GM21390 (cell line): ENCODE results near the gene ANXA2.
"Not testable (repeated sequence)": the region's sequence is repeated elsewhere in the genome, so short reads cannot be mapped to it uniquely, and the experiment has no call there.

Source experiments
- ATAC-seq: cut with Tn5 transposase; IDR thresholded peaks from one replicate; pipeline ENCODE4 v1.9.1; 2021; ENCODE audit not compliant: unreplicated experiment

Gene ANXA2

DNA sequence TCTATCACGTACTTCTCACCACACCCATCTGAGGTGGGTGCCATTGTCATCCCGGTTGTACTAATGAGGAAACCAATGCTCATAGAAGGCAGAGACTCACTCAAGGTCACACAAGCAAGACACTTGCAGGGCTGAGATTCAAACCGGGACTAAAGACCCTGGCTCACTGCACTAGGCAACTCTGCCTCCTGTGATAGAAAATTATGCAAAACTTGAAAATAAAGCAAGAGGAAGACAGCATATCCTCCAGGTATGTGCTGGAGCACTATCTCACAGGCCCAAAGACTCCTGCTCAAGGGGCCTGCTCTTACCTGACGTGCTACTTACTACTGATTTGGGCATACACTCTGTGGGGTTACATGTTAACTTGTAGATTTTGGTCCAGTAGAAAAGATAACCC is 25.6 kb downstream of the ANXA2 start:
- no peak for ATAC-seq

DNA sequence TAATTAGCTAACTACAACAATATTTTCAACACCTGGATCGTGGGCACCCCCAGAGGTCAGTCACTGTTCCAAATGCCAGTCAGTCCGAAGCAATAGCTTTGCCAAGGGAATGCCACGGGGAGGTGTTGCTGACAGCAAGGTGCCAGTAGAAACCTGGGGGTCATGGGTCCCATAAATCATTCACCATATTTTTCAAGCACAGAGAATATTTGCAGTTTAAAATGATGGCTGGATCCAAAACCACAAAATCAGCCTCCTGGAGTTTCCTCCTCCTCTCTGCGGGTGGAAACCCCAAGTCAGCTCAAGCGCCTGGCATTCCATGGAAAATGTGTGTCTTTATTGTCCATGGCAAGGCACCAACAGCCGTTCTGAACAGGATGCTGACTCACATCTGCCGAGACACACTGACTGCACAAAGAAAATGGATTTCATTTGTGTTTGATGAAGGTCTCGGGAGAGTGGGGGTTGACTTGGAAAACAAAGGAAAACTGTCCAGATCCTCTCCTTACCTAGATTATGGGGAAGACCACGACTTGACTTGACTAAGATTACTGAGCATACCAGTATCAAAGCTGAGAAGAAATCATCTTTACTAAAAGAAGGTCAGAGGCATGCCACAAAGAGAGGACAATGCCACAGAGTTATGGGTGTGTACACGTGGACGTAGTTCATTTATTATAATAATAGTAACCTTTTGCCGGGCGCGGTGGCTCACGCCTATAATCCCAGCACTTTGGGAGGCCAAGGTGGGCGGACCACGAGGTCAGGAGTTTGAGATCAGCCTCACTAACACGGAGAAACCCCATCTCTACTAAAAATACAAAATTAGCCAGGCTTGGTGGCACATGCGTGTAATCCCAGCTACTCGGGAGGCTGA is 26.4 kb downstream of the ANXA2 start:
- no peak for ATAC-seq

DNA sequence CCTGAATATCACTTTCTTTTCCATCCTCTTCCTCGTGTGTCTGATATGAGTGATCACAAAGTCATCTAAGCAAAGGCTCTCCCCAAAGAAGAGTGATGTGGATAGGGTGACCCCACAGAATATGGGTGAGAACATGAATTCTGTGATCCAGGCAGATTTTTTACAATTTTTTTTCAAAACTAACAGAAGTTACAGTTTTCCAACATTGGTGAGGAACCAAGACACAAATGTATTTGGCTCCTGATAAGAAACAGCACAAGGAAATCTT is 27.0 kb downstream of the ANXA2 start:
- ATAC-seq: no peak

DNA sequence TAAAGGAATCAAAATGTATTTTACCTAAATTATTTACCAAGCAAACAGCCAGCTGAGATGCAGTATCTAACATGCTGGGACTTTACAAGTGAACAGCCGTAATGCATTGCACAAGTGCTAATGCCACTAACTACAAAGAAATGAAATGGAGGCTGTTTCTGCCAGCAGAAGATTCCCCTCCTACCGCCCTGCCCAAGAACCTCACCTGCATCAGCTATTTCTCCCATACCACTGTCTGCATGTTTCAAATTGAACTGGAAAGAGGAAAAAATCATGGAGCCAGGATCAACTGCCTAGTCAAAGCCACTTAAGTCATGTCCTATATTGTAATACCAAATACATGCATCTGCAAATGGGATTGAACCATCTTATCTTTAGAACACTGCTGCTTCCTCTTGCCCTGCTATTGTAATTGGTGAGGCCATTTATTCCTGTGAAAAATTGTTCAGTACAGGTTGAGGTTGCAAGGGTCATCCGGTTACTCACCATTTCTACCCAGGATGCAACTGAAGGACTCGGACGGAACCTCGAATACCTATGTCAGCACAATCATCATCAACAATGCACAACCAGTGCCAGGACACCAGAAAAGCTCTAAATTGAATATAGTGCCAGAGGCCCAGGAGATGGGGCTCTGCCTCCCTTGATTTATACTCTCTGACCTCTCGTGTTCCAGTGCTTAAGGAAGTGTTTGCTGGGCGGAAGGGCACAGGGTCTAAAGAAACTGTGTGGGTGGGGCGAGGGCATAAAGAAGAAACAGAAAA is 27.5 kb downstream of the ANXA2 start:
- no peak for ATAC-seq

DNA sequence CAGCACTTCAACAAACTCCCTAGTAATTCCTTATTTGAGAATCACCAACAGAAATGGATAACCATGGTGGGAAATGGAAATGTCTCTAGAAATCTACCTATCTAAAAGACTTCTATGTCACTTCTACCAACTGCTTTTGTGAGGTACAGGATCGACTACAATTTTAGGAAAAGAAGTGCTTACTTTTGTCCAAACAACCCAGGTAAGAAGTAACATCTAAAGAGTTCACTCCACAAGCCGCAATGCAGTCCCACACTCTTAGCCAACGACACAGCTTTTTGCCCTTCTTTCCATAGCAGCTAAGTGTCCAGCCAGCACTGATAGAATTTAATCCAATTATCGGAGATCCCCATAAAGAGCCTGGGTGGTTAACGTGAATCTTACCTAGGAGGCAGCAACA is 28.1 kb downstream of the ANXA2 start:
- ATAC-seq: no peak

DNA sequence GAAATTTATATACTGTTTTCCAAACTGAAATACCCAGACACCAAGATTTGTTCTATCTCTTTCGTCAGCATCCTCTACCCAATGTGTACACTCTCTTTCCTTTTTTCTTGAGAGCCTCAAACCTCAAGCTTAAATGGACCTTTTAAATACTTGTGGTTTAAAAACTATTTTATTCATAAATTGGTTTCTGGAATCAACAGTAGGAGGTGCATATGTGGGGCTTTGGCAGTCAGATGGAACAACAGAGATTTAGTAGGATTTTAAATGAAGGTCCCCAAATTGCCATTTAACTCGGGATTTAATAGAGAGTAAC is 33.2 kb downstream of the ANXA2 start:
- ATAC-seq: no peak

DNA sequence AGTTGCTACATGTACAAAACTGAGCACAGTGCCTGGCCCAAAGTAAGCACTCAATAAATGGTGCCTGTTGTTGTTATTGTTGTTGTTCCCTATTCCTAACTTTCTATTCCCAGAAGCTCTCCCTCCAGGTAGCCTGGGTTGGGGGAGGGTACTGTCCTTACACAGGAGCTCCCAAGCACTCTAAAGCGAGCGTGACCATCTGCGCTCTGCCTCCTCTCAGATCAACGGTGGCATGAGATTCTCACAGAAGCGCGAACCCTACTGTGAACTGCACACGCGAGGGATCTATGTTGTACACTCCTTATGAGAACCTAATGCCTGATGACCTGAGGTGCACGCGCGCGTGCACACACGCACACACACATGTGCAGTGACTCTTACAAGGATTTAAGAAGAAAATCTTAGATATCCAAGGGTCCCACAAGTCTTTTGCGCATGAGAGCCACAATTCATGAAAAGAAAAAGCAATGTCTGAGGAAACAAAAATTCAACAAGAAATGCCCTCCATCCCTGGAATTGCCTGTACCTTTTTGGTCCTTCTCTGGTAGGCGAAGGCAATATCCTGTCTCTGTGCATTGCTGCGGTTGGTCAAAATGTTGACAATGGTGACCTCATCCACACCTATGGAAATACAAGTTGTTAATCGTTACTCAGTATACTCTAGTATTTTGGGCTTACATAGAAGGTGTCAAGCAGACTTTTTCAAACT is 33.7 kb downstream of the ANXA2 start:
- ATAC-seq: no peak

DNA sequence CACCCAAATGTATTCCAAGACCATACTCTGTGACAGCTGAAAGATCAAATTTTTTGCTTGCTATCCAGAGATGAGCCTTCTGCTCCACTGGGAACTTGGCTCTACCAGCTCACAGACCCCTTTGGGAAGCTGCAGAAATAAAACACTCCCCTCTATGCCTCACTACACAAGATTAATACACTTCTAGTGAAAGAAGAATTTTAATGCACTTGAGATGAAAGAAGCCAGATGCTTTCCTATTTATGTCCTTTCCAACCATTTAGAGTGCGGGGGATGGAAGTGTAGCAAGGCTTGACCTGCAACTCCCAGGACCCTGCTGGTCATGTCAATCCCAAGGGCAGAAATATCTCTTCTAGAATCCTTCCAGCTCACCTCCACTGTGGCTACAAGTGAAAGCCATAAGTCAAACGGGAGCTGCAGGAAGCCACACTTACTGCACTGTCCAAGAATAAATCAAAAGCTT is 34.7 kb downstream of the ANXA2 start:
- ATAC-seq: no peak

DNA sequence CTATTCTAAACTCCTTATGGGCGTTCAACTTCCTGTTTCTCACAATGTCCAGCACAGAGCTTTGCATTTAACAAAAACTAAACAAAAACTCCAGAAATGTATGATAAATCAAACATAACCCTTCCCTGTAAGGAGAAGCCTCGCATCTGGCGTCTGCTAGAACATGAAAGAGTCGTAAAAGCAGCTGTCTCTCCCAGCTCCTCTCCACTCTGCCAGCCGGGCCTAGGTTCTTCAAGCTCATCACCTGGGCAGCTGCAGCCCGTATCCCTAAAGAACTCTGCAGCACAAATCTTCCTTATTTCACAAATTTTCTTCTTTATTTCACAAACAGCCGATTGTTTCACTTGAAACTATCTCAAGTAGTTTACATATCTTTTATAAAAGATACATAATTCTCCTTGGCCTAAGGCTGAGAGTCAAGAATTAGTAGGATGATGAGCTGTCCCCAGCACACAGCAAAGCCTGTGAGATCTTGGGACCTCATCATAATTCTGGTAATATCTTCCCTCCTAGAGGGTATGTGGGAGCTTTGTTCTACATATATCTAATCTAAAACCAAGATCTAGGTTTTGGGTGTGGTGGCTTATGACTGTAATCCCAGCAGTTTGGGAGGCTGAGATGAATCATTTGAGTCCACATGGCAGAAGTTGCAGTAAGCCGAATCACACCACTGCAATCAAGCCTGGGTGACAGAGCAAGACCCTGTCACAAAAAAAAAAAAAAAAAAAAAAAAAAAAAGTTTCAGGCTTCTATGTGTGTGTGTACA is 35.3 kb downstream of the ANXA2 start:
- no peak for ATAC-seq

DNA sequence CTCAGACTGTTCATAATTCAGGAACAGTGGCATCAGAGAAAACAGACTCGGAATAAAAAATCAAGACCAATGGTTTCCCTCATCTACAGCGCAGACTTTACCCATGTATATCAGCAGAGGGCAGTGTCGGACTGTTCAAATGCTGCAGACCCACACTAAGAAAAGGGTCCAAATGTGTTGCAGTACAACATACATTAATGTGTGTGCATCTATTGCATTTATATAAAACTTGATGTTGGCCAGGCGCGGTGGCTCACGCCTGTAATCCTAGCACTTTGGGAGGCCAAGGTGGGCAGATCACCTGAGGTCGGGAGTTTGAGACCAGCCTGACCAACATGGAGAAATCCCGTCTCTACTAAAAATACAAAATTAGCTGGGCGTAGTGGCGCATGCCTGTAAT is 38.0 kb downstream of the ANXA2 start:
- ATAC-seq: not testable (repeated sequence)

DNA sequence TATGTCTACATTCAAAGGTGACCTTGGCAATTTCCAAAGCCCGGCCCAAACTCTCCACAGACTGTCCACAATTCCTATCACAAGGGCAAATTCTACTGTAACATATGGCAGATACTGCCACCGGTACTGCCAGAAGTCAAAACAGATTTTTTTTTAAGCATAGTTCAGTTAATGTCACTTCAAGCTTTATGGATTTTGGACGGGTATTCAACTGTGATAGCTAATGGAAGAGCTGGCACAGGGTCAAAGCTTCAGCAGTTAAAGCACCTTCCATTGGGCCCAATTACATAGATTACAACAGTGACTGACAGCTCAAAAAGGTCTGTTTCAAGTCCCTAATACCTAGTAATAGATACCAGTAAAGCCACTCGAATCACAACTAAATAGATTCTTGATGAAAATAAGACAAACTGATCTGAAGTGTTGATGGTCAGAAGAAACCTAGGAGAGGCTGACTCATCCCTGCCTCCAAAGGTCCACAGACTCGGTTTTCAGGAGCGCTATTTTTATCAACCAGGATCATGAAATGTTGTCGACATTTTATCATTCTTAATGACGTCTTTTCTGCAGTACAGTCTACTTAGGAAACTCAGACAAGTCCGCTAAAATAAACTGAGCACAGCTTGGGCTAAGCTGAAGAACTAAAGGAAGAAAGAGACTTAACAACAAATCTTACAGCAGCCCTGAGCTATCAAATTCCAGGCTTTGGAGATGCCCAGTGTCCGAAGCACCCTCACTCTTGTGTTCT is 38.7 kb downstream of the ANXA2 start:
- ATAC-seq: no peak

DNA sequence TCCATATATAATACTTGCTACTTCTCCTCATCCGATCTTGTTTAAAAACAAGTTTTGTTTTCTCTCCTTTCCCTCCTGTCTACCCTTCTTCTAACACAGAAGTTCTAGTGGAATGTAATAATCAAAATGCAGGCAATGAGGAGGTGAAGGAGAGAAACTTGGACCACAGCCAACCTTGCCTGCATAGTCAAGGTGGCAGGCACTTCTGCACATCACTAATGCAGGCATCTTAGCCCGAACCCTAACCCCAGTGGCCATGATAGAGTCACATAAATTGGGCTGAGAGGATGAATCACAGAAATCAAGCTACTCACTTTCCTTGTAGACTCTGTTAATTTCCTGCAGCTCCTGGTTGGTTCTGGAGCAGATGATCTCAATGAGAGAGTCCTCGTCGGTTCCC is 41.0 kb downstream of the ANXA2 start:
- no peak for ATAC-seq

DNA sequence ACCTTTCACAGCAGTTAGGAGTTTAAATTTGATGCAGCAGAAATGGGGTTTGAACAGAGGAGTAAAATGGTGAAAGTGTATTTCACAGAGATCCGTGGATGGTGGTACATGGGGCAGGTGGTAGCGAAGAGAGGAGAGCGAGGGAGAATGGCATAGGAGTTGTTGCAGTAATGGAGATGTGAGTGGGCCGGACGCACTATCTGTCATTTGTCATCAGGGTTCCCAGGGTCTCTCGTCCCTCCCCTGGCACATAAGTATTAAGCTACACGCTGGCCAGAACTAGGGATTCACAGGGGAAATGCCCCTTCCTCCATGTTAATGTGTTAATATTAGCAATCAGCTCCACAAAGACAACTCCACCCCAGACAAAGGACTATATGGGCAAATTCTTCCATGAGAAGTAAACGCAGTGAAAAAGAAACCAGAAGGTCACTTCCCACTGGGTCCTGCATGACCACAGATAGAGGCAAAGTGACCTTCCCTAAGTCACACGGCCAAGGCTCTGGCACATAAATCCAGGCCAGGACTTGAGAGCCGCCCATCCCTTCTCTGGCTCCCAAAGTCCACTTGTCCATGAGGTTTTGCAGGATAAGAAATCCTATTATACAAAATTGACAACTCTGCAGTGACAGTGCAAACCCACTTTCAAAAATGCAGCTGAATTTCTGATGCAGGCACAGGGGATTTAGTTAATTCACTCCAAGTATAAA is 42.5 kb downstream of the ANXA2 start:
- no peak for ATAC-seq

DNA sequence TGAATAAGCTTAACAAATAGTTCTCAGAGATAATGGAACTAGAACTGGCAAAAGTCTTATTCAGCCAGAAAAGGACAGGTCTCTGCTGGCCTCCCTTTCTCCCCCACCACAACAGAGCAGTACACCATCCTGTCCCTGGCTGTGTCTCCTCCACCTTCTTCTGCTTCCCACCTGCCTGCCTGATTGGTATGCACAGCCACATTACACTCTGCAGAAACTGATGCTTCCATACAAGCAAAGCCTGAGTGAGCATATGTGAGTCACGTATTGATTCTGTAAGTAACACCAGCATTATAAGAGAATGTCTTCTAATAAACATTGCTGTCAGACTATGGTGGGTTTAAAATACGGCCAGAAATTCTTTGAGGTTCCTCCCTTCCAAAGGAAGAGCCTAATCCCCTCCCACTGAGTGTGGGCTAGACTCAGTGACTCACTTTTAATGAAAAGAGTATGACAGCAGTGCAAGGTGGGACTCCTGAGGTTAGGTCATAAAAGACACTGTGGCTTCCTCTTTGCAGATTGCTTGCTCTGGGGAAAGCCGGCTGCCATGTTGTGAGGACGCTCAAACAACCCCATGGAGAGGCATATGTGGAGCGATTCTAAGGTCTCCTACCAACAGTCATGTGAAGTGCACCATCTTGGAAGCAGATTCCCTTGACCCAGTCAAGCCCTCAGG is 44.4 kb downstream of the ANXA2 start:
- ATAC-seq: no peak

DNA sequence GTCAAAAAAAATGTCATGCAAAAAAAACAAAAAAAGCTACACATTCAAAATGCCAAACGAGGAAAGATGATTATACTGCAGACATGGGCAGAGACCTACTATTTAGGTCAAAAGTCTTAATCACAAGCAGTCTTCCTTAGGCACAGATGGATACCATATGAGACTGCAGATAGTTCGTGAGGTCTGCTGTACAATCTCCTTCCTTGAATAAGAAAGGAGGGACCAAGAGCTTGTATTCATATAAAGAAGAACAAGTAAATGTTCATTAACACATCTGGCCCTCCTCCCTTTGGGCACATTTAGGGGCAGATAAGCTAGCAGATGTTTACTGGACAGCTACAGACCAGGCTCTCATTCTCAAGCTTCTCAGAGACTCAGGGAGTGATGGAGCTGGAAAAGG is 45.3 kb downstream of the ANXA2 start:
- no peak for ATAC-seq

DNA sequence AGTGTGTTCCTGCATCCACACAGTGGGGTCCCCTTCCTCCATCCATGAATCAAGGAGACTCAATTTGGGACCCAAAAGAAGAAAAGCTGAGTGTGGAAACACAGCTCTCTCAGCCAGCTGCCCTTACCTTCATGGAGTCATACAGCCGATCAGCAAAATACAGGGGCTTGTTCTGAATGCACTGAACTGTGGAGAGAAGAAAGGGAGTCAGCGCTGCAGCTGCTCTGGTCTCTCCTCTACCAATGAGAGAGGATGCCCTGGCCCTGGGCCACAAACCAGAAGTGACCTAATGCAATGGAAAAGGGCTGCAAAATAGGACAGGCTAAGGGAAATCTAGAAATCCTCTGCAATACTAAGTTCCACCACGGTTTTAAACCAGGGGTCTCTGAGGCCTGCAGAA is 46.7 kb downstream of the ANXA2 start:
- no peak for ATAC-seq

DNA sequence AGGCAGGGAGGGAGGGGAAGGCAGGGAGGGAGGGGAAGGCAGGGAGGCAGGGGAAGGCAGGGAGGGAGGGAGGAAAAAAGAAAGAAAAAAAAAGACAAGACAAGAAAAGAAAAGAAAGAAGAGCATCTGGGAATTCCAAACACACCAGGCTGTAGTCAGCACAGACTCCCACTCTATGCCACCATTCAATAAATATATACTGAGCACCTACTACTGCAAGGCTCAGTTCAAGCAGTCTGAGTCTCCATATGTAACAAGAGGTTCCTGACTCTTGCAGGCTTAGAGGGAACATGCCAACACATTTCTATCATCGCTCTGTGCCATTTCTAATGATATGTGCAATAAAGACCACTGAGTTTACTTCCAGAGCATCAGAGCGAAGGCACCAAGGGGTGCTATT is 47.7 kb downstream of the ANXA2 start:
- ATAC-seq: no peak

DNA sequence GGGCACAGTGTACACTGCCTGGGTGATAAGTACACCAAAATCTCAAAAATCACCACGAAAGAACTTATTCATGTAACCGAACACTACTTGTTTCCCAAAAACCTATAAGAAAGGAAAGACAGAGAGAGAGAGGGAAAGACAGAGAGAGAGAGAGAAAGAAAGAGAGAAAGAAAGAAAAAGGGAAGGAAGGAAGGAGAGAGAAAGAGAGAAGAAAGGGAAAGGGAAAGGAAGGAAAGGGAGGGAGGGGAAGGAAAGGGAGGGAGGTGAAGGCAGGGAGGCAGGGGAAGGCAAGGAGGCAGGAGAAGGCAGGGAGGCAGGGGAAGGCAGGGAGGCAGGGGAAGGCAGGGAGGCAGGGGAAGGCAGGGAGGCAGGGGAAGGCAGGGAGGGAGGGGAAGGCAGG is 48.2 kb downstream of the ANXA2 start:
- no peak for ATAC-seq

DNA sequence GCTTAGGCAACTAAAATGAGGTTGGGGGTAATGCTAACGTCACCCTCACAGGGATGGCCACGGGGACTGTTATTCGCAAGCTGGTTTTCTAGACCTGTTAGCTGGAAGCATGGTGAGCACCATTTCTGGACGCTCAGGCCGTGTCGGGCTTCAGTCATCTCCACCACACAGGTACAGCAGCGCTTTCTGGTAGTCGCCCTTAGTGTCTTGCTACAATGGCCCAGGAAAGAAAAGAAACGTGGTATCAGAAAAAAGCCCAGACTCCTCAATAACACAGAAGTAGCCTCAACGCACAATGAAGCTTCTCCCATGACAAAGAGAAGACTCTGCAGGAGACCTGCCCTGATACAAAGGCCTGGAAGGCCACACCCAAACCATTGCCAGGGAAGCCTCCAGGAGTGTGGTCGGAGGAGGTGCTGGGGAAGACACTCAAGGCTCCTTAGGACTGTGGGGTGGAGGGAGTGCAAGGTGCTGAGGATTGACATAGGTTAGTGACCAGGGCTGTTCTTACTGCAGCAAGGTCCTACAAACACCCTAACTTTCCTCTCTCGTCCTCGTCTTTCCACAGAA is 50.2 kb downstream of the ANXA2 start:
- ATAC-seq: no peak
